GM12878 (cell line): Measurements from ENCODE around the gene UTP11.

Source experiments
- ATF7 ChIP-seq: fragments of 450-650 bp; IDR thresholded peaks from 2 replicates; pipeline ENCODE4 v1.6.1; 2016; ENCODE audit warnings: low read depth, mild to moderate bottlenecking
- BCL3 ChIP-seq: IDR thresholded peaks from 2 replicates; pipeline ENCODE4 v1.6.1; 2011; ENCODE audit warnings: borderline replicate concordance, low read depth, mild to moderate bottlenecking, moderate library complexity, low read length; ENCODE audit not compliant: insufficient read depth, poor library complexity, severe bottlenecking
- CTCF ChIP-seq, 3 experiments: IDR thresholded peaks in 2 of 3; conservative IDR thresholded peaks in 1 of 3; 2 replicates each; pipeline ENCODE4 v1.5.1; 2011; ENCODE audit warnings: low read depth in 3 of 3, low read length in 3 of 3, mild to moderate bottlenecking in 3 of 3, control low read depth in 2 of 3, moderate library complexity in 2 of 3, inconsistent platforms in 1 of 3, mixed read lengths in 1 of 3; ENCODE audit not compliant: control insufficient read depth in 2 of 3, insufficient read depth in 1 of 3; ENCODE audit errors: extremely low read depth in 1 of 3
- EED ChIP-seq: sonication (generic); IDR thresholded peaks from 2 replicates; pipeline ENCODE4 v1.6.1; 2016; ENCODE audit warnings: antibody characterized with exemption, low read depth
- FOS ChIP-seq: IDR thresholded peaks from 3 replicates; pipeline ENCODE4 v1.6.1; 2011; ENCODE audit warnings: borderline replicate concordance; ENCODE audit not compliant: insufficient read length; ENCODE audit errors: extremely low read depth
- MAX ChIP-seq: IDR thresholded peaks from 2 replicates; pipeline ENCODE4 v1.6.1; 2012; ENCODE audit warnings: low read depth, low read length, improper control_type of control experiment
- POLR2A ChIP-seq: IDR thresholded peaks from 2 replicates; pipeline ENCODE4 v1.6.1; 2011; ENCODE audit warnings: low read depth, mild to moderate bottlenecking, low read length
- RCOR1 ChIP-seq: conservative IDR thresholded peaks from 2 replicates; pipeline ENCODE4 v1.6.1; 2012; ENCODE audit warnings: low read depth, low read length, improper control_type of control experiment
- SMC3 ChIP-seq: IDR thresholded peaks from 2 replicates; pipeline ENCODE4 v1.6.1; 2011; ENCODE audit warnings: low read length, improper control_type of control experiment, borderline replicate concordance
- SUPT20H ChIP-seq: IDR thresholded peaks from 2 replicates; pipeline ENCODE4 v1.6.1; 2011; ENCODE audit warnings: low read depth, mild to moderate bottlenecking, low read length, moderate library complexity, borderline replicate concordance; ENCODE audit not compliant: control insufficient read depth
- TCF3 ChIP-seq: IDR thresholded peaks from 2 replicates; pipeline ENCODE4 v1.6.1; 2012; ENCODE audit warnings: low read depth, mild to moderate bottlenecking, low read length, borderline replicate concordance; ENCODE audit not compliant: insufficient read depth
- ZNF274 ChIP-seq: IDR thresholded peaks from one replicate; pipeline ENCODE4 v1.8.0; 2011; ENCODE audit not compliant: insufficient read length, insufficient read depth
- ZNF687 ChIP-seq: fragments of 450-650 bp; IDR thresholded peaks from 2 replicates; pipeline ENCODE4 v1.6.1; 2017; ENCODE audit warnings: mild to moderate bottlenecking, moderate library complexity

GRCh38 chr1:38004284-38005108 is 8.0 kb upstream of the UTP11 start:
- no peak for TF ChIP-seq RCOR1
- TF ChIP-seq EED: no peak
- TF ChIP-seq CTCF (IDR thresholded peaks at IDR 0.05 in 2 of 3, conservative IDR thresholded peaks at IDR 0.05 in 1 of 3; ENCODE audit: control insufficient read depth in 2 of 3, extremely low read depth in 1 of 3, insufficient read depth in 1 of 3, low read depth in 3 of 3, low read length in 3 of 3): no peak
- no peak for TF ChIP-seq BCL3
- no peak for TF ChIP-seq MAX
- TF ChIP-seq TCF3: no peak
- no peak for TF ChIP-seq POLR2A
- TF ChIP-seq FOS: no peak
- no peak for TF ChIP-seq ZNF274
- TF ChIP-seq ATF7: no peak
- no peak for TF ChIP-seq SUPT20H
- no peak for TF ChIP-seq ZNF687
- no peak for TF ChIP-seq SMC3
